ENCODE data around the gene HS3ST5. TPM values are rescaled to one million over a fixed set of nuclear protein-coding genes. Genes with fewer than 3 reads are reported as not detected.

Gene HS3ST5
- total RNA-seq, 4 donors from 2014 or later: not detected

DNA sequence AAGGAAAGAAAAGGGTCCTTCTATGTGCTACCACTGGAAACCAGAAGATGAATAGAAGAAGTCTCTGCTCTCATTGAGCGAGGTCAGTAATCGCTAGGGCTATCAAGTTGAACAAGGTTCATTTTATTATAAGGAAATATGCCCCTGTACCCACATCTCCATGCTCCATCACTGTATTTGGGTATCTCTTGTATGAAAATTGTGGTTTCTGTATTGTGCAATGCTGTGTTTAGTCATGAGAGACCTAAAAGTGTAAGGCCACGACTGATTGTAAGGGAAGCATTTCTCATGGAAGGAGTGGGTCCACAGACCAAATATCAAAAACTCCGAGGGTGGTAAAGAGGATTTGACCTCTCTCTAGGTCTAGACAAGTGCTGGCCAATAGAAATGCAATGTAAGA, 3.6 kb upstream of the HS3ST5 start:
- intact Hi-C loops (cut with DNase I): no loop called here
- Histone ChIP-seq H3K27me3 (peaks cover 7 to 48% (median 9%) of the 10 kb centered on the region in 4 donors), H3K4me3 (no peak overlapping the region), H3K27ac (no peak overlapping the region), H3K36me3 (no peaks in the 10 kb centered on the region), H3K4me1 (peaks cover 11 to 27% (median 12%) of the 10 kb centered on the region in 3 donors), H3K9me3 (no peaks in the 10 kb centered on the region)
- TF ChIP-seq POLR2A (IDR thresholded peaks at IDR 0.05): no peak
- TF ChIP-seq, protein P1, sequence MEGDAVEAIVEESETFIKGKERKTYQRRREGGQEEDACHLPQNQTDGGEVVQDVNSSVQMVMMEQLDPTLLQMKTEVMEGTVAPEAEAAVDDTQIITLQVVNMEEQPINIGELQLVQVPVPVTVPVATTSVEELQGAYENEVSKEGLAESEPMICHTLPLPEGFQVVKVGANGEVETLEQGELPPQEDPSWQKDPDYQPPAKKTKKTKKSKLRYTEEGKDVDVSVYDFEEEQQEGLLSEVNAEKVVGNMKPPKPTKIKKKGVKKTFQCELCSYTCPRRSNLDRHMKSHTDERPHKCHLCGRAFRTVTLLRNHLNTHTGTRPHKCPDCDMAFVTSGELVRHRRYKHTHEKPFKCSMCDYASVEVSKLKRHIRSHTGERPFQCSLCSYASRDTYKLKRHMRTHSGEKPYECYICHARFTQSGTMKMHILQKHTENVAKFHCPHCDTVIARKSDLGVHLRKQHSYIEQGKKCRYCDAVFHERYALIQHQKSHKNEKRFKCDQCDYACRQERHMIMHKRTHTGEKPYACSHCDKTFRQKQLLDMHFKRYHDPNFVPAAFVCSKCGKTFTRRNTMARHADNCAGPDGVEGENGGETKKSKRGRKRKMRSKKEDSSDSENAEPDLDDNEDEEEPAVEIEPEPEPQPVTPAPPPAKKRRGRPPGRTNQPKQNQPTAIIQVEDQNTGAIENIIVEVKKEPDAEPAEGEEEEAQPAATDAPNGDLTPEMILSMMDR (IDR thresholded peaks at IDR 0.05): no peak
- 76 to 84% methylated on average over 4 of the region's 4 CpGs for WGBS, 2 donors
- DNase-seq: no peak

DNA sequence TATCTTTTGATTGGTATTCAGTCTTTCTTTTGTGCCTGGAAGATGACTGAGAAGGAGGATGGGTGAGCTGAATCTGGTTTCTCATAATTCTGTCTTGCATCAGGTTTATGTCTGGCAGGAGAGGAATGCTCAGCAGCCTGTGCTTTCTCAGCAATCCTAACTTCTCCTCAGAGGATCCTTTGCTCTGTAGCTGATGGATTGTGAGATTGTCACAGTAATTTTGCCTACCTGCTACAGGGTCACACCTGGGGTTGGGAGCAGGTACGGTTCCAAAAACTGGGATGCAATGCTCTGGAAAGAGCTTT, 2.1 kb upstream of the HS3ST5 start:
- Histone ChIP-seq H3K27me3 (peaks cover 7 to 61% (median 9%) of the 10 kb centered on the region in 4 donors), H3K9me3 (no peaks in the 10 kb centered on the region), H3K27ac (no peak overlapping the region), H3K4me3 (no peak overlapping the region), H3K36me3 (no peaks in the 10 kb centered on the region), H3K4me1 (peaks cover 11 to 30% (median 12%) of the 10 kb centered on the region in 3 donors)
- WGBS, 2 donors: 64 to 71% methylated on average over 1 of the region's 1 CpG
- no peak for TF ChIP-seq POLR2A (IDR thresholded peaks at IDR 0.05)
- TF ChIP-seq, protein P1 (IDR thresholded peaks at IDR 0.05): no peak
- intact Hi-C loops (cut with DNase I): no loop called here
- DNase-seq: no peak

DNA sequence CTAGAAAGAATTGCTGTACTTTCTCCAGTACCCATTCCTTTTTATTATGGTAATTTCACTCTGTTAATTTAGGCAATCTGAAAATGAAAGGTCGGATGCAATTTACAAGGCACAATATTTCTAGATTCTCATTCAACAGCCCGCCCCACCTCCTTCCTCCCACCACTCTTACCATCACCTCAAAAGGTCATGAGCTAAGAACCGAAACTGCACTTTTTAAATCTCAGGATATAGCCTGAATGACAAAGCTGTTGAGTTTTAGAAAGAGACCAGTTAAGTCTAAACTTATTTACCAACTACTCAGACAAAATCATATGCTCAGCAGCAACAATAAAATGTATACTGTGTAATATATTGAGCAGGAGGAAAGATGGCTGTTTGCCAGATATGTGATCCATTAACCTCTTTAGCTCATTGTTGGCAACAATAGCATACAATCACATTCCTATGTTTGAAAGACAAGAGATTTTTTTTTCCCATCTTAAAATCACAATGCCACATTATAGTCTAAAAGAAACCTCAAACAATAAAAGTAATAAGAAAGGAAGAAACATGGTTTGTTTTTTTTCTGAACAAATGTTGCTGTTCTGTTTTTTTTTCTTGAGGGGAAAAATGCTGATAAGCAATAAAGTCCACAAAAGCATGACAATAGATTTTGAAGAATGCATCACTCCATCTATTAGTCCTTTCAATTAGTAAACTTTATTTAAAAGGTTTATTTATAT, 1.6 kb upstream of the HS3ST5 start:
- 48 to 64% methylated on average over 3 of the region's 3 CpGs for WGBS, 2 donors
- H3K27ac ChIP-seq: no peak overlapping the region
- TF ChIP-seq, protein P1 (IDR thresholded peaks at IDR 0.05): no peak
- no peak for TF ChIP-seq POLR2A (IDR thresholded peaks at IDR 0.05)
- no peaks in the 10 kb centered on the region for H3K9me3 ChIP-seq
- H3K36me3 ChIP-seq: no peaks in the 10 kb centered on the region
- intact Hi-C loops (cut with DNase I): no loop called here
- peaks cover 11 to 30% (median 12%) of the 10 kb centered on the region in 3 donors for H3K4me1 ChIP-seq
- no peak overlapping the region for H3K4me3 ChIP-seq
- H3K27me3 ChIP-seq: peaks cover 7 to 65% (median 9%) of the 10 kb centered on the region in 4 donors
- no peak for DNase-seq

DNA sequence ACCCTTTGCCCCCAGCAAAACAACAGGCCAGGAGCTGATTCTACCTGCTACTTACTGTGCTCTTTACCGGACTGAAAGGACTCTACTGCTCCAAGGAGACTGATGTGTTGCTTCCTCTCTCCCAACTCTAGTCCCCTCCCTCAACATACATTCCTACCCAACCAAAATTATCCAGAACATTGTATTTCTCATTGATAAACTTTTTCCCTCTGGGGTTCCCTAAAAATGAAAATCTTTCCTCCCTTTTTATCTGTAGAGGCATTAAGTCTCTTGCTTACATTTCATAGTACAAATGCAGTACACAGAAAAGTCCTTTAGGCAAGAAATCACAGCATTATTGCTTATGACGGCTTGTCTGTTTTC, 940 bp upstream of the HS3ST5 start:
- WGBS, 2 donors: 23 to 24% methylated on average over 2 of the region's 2 CpGs
- no peak overlapping the region for H3K27ac ChIP-seq
- peaks cover 7 to 65% (median 9%) of the 10 kb centered on the region in 4 donors for H3K27me3 ChIP-seq
- intact Hi-C loops (cut with DNase I): no loop called here
- no peaks in the 10 kb centered on the region for H3K9me3 ChIP-seq
- H3K36me3 ChIP-seq: no peaks in the 10 kb centered on the region
- H3K4me1 ChIP-seq: peaks cover 11 to 30% (median 12%) of the 10 kb centered on the region in 3 donors
- TF ChIP-seq, protein P1 (IDR thresholded peaks at IDR 0.05): no peak
- TF ChIP-seq POLR2A (IDR thresholded peaks at IDR 0.05): no peak
- peak overlapping the region in 2 of 4 donors; percentile 53 to 68 for H3K4me3 ChIP-seq
- no peak for DNase-seq

DNA sequence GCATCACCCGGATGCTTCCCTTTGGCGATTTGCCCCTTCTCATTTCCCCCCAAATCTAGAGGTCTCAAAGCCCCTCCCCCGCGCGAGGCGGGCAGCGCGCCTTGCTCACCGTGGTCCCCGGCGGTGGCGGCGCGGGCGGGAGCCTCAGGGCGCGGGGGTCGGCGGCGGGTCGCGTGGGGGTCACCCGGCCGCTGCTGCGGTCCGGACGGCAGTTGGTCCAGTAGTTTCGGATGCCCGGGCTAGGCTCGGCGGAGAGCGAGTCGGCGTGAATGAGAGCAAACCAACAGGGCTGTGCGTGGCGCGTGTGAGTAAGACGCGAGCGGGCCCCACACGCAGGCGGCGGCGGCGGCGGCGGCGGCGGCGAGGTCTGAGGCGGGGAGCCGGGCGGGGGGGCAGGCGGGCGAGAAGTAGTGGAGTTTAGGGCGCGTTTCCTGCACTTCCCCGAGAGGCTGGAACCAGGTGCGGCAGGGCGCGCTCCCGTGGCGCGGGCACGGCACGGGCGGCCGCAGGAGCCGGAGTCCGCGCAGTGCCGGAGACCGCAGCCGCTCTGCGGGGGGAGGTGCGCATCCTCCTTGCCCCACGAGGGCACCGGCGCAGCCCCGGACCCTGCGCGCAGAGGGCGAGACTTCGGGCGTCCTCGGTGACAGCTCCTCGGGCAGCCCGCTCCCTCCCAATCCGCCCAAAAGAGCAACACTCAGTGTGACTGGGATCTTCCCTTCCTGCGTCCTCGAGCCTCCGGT, 567 bp downstream of the HS3ST5 start:
- no peak for DNase-seq
- Histone ChIP-seq H3K36me3 (no peaks in the 10 kb centered on the region), H3K27ac (no peak overlapping the region), H3K27me3 (peaks cover 7 to 65% (median 9%) of the 10 kb centered on the region in 4 donors), H3K4me1 (peaks cover 11 to 30% (median 12%) of the 10 kb centered on the region in 3 donors), H3K4me3 (peak overlapping the region; percentile 31 to 68 (median 44)), H3K9me3 (no peaks in the 10 kb centered on the region)
- TF ChIP-seq, protein P1 (IDR thresholded peaks at IDR 0.05): no peak
- TF ChIP-seq POLR2A (IDR thresholded peaks at IDR 0.05): no peak
- intact Hi-C loops (cut with DNase I): no loop called here
- 0% methylated on average over 1 to 2 of the region's 92 CpGs for WGBS, 2 donors

Data from esophagus squamous epithelium (tissue), 5 donors.